Osteocyte (in vitro differentiated cells): ENCODE measurements around the gene PRKD1. TPM values are rescaled to one million over a fixed set of nuclear protein-coding genes. Genes with fewer than 3 reads are reported as not detected.

ENCODE experiments used
- DNase-seq: peaks from one replicate; pipeline ENCODE4 v3.0.0; 2021; ENCODE audit warnings: mixed read lengths; ENCODE audit not compliant: unreplicated experiment; ENCODE audit errors: extremely low spot score
- H3K27ac Mint-ChIP-seq: one replicate; pipeline ENCODE4 v1.8.0; 2021; ENCODE audit warnings: mild to moderate bottlenecking, mixed read lengths; ENCODE audit not compliant: unreplicated experiment
- H3K27me3 Mint-ChIP-seq: one replicate; pipeline ENCODE4 v1.8.0; 2021; ENCODE audit warnings: mixed read lengths; ENCODE audit not compliant: unreplicated experiment
- H3K36me3 Mint-ChIP-seq: one replicate; pipeline ENCODE4 v1.8.0; 2021; ENCODE audit warnings: mixed read lengths; ENCODE audit not compliant: unreplicated experiment
- H3K4me1 Mint-ChIP-seq: one replicate; pipeline ENCODE4 v1.8.0; 2021; ENCODE audit warnings: mixed read lengths; ENCODE audit not compliant: unreplicated experiment
- H3K4me3 Mint-ChIP-seq: one replicate; pipeline ENCODE4 v1.8.0; 2021; ENCODE audit warnings: mild to moderate bottlenecking, moderate library complexity, mixed read lengths; ENCODE audit not compliant: unreplicated experiment
- H3K9me3 Mint-ChIP-seq: one replicate; pipeline ENCODE4 v1.8.0; 2021; ENCODE audit warnings: mixed read lengths; ENCODE audit not compliant: unreplicated experiment
- CTCF ChIP-seq: fragments of 200-600 bp; sonication (generic); IDR thresholded peaks from 2 replicates; pipeline ENCODE4 v1.5.0; 2021; ENCODE audit warnings: antibody characterized with exemption, mild to moderate bottlenecking, moderate library complexity
- total RNA-seq: library from RNA; stranded (reverse); gene quantifications from 2 replicates; pipeline ENCODE4 v1.2.1, GENCODE V29; 2021

Gene PRKD1
- total RNA-seq, 1 donor from 2014 or later: 6.6 TPM

GRCh38 chr14:29820785-29821184 lies 106.9 kb downstream of the PRKD1 start:
- Mint-ChIP-seq H3K4me3 (no peak overlapping the region), H3K4me1 (peaks cover 6% of the 10 kb centered on the region), H3K36me3 (no peaks in the 10 kb centered on the region), H3K27me3 (no peaks in the 10 kb centered on the region), H3K27ac (no peak overlapping the region), H3K9me3 (no peaks in the 10 kb centered on the region)
- DNase-seq: no peak
- no peak for TF ChIP-seq CTCF

GRCh38 chr14:29817767-29818405 lies 109.8 kb downstream of the PRKD1 start:
- no peak for TF ChIP-seq CTCF
- Mint-ChIP-seq H3K27me3 (no peaks in the 10 kb centered on the region), H3K4me3 (no peak overlapping the region), H3K9me3 (no peaks in the 10 kb centered on the region), H3K36me3 (no peaks in the 10 kb centered on the region), H3K4me1 (peaks cover 6% of the 10 kb centered on the region), H3K27ac (no peak overlapping the region)
- DNase-seq: no peak

- H3K27ac Mint-ChIP-seq: no peak overlapping the region
- TF ChIP-seq CTCF: no peak
- H3K27me3 Mint-ChIP-seq: no peaks in the 10 kb centered on the region
- H3K4me1 Mint-ChIP-seq: no peaks in the 10 kb centered on the region
- DNase-seq: no peak
- H3K4me3 Mint-ChIP-seq: no peak overlapping the region
- H3K36me3 Mint-ChIP-seq: no peaks in the 10 kb centered on the region
- no peaks in the 10 kb centered on the region for H3K9me3 Mint-ChIP-seq
Measured at GRCh38 chr14:29815016-29815674, 112.5 kb downstream of the PRKD1 start.

GRCh38 chr14:29814156-29815015 lies 113.3 kb downstream of the PRKD1 start:
- Mint-ChIP-seq H3K4me3 (no peak overlapping the region), H3K27ac (no peak overlapping the region), H3K27me3 (no peaks in the 10 kb centered on the region), H3K4me1 (no peaks in the 10 kb centered on the region), H3K36me3 (no peaks in the 10 kb centered on the region), H3K9me3 (no peaks in the 10 kb centered on the region)
- no peak for TF ChIP-seq CTCF
- no peak for DNase-seq

GRCh38 chr14:29810682-29811081 lies 117.0 kb downstream of the PRKD1 start:
- peaks cover 9% of the 10 kb centered on the region for H3K4me1 Mint-ChIP-seq
- DNase-seq: no peak
- no peaks in the 10 kb centered on the region for H3K9me3 Mint-ChIP-seq
- TF ChIP-seq CTCF: no peak
- H3K27ac Mint-ChIP-seq: no peak overlapping the region
- H3K27me3 Mint-ChIP-seq: no peaks in the 10 kb centered on the region
- no peaks in the 10 kb centered on the region for H3K36me3 Mint-ChIP-seq
- H3K4me3 Mint-ChIP-seq: no peak overlapping the region
